ENCODE data around the gene EMX1.

The EMX1 gene

DNA sequence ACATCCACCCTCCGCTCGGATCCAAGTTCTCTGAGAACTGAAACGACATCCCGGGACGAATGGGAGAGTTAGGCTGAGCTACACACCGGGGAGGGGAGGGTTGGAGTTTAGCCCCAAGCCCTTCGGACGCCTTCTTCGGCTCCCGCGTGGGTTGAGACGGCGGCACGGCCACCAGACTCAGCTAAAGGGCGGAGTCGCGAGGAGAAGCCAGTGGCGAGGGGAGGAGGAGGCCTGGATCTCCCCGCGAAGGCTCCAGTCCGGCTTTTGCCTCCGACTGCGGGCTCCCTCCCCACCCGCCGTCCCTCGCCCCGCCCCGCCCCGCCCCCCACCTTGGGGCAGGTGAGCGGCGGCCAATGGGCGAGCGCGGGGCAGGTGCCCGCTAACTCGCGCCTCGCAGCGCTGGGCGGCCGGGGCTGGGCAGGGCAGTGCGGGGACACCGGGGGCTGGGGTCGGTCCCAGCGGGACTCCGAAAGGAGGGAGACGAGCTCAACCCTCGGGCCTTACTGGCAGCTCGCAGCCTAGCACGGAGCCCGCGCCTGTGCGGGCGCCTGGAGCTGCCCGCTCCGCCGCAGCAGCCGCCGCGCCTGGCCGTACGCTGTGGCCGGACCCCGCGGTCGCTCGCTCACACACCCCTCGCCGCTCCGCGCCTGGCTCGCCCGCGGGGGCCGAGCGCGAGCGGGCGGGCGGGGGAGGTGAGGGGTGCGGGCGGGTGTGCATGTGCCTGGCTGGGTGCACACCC, at the start of gene EMX1:
EMX1 (plus strand) TSS at position 382 of the 739 bp plus-strand sequence; CDS start at position 716, 334 bp downstream.
- no peak for DNase-seq (ENCODE audit: low read depth in 2 of 2)

DNA sequence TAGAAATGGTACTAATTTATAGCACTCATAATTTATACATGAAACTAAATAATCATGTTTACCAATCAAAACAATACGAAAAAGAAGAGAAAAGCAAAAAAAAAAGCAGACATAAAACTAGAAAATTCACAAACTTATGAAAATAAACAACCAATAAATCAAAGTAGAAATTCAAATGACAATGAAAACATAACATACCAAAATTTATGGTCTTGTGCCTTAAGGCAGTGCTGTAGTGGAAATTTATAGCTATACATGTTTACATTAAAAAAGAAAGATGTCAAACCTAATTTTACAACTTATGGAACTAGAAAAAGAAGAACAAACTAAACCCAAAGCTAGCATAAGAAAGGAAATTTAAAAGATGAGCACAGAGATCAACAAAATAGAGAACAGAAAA, 46.3 kb upstream of the EMX1 start:
- DNase-seq (ENCODE audit: low read depth in 2 of 2), result no peak

DNA sequence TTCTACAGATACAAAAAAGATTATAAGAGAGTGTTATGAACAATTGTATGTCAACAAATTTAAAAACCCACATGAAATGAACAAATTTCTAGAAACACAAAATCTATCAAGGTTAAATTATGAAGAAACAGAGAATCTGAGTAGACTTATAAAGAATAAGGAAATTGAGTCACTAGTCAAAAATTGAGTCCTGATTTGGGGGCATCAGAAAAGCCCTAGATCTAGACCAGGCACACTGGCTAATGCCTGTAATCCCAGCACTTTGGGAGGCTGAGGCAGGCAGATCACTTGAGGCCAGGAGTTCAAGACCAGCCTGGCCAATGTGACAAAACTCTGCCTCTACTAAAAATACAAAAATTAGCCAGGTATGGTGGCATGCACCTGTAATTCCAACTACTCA, 45.4 kb upstream of the EMX1 start:
- DNase-seq (ENCODE audit: low read depth in 2 of 2), result no peak

GRCh38 chr2:72883356-72883962, 33.9 kb upstream of the EMX1 start:
- DNase-seq (ENCODE audit: low read depth in 2 of 2), result no peak

DNA sequence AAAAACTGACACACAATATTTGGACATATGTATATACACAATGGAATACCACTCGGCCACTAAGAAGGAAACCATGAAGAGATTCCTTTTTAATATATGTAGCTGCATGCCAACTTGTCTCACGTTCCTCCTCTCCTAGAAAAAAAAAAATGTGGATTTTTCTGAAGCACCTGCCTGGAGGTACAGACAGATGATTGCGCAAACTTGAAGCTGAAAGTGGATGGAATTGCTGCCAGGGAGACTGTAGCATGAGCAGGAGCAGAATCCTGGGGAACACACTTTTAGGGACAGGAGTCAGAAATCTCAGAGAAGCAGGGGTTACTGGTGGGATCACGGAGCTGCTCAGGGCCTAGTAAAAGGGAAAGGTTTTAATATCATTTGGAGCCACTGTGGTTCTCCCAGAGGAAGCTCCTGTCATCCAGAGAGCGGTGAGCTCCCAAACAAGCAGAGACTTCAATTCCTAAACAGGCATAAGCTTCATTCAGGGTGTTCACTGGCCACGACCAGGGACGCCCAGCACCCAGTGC, 30.8 kb upstream of the EMX1 start:
- DNase-seq (ENCODE audit: low read depth in 2 of 2), result no peak

DNA sequence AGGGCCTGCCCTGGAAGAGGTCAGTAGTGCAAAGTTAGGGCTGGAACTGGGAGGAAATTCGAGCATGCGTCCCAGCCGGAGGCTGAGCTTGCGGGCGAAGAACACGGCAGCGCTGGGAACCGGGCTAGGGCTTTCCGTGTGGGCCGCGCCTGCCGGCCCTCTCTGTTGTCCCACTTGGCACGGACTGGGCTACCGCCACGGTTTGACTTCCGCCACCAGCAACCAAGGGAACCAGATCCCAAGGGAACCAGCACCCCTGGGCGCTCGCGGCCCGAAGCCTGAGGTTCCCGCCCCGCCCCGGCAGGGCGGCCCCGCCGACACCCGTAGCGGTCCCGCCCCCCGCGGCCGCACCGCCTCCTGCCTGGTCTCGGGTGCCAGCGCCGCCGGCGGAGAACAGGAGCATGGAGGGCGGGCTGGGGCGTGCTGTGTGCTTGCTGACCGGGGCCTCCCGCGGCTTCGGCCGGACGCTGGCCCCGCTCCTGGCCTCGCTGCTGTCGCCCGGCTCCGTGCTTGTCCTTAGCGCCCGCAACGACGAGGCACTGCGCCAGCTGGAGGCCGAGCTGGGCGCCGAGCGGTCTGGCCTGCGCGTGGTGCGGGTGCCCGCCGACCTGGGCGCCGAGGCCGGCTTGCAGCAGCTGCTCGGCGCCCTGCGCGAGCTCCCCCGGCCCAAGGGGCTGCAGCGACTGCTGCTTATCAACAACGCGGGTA, 30.1 kb upstream of the EMX1 start, which contains the start of gene SPR:
SPR (plus strand) TSS at position 377 of the 708 bp plus-strand sequence; CDS start at position 402, 25 bp downstream.
- DNase-seq (ENCODE audit: low read depth in 2 of 2), result no peak

GRCh38 chr2:72887740-72888437, 29.4 kb upstream of the EMX1 start:
- DNase-seq (ENCODE audit: low read depth in 2 of 2), result peak in 1 of 2 donors; percentile 13

DNA sequence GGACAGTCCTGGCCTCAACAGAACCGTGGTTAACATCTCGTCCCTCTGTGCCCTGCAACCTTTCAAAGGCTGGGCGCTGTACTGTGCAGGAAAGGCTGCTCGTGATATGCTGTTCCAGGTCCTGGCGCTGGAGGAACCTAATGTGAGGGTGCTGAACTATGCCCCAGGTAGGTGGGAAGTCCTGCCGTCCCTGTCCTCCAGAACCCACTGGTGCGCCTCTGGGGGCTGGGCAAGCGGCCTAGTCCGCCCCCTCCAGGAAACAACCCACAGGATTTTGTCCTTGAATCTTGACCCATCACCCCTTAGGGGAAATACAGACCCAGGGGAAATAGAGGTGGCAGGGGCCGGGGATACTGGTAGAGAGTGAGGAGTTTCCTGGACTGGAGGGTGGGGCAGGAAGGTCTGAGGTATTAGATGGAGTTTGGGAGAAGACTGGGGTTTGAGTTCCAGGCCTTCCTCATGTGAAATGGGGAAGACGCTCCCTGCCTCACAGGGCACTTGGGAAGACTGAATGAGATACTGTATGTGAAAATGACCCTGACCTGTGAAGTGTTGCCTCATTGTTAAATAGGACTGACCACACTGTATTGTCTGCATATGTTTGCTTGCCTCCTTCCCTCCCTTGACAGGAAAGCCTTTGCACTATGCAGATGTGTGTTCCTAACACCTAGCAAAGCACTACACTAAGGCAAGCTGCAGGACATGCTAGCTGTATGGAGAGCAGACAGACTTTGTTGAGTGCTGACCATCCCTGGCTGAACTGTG, 28.7 kb upstream of the EMX1 start:
- no peak for DNase-seq (ENCODE audit: low read depth in 2 of 2)

- no peak for DNase-seq (ENCODE audit: low read depth in 2 of 2)
Measured at GRCh38 chr2:72889991-72890390, 27.3 kb upstream of the EMX1 start.

- DNase-seq (ENCODE audit: low read depth in 2 of 2), result no peak
Measured at GRCh38 chr2:72891091-72891818, 26.1 kb upstream of the EMX1 start.

DNA sequence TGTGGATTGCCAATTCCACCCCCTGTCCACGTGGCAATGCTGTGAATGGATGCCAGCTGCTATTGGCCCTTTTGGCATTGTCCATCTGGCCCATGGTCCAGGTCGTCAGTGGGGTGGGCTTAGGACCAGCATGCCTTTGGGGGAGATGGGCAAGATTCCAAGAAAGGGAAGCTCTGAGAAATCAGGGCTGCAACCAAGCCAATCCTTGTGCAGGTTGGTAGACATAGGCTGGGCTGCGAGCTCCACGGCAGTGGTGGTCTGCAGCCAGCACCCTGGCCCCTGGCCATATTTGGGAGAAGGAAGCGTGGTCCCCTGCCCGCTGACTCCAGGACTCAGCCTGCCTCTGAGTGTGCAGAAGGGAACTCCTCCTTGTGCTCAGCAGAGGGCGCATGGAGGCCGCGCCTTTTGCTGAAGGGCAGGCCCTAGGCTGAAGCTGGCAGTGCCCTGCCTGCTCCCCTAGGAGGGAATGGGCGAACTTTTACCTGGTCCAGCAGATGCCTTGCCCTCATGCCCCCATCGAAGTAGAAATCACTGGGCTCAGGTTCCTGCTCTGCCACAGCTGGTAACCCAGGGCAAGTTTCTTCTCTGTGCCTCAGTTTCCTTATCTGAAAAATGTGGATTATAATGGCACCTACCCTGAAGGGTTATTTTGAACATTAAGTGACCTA, 24.7 kb upstream of the EMX1 start:
- DNase-seq (ENCODE audit: low read depth in 2 of 2), result peak; percentile 22 to 26

GRCh38 chr2:72893594-72894319, 23.6 kb upstream of the EMX1 start:
- DNase-seq (ENCODE audit: low read depth in 2 of 2), result no peak

GRCh38 chr2:72894514-72894913, 22.8 kb upstream of the EMX1 start:
- no peak for DNase-seq (ENCODE audit: low read depth in 2 of 2)

DNA sequence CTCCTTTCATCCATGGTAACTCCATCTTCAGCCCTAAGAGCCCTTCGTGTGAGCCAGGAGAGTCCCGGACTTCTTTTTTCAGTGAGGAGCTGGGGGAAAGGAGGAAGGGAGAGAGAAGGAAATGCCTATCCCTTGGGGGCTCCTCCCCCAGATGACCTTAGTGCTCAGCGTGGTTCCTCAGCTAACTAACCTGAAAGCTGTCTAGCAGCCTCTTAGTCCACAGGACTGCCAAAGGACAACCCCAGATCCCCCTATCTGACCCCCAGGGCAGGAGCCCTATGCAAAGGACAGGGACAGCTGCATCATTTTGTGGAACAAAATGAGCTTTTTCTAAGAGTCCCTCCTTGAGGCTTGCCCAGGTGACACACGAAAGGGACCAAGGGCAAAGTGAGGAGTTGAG, 22.2 kb upstream of the EMX1 start:
- no peak for DNase-seq (ENCODE audit: low read depth in 2 of 2)

DNA sequence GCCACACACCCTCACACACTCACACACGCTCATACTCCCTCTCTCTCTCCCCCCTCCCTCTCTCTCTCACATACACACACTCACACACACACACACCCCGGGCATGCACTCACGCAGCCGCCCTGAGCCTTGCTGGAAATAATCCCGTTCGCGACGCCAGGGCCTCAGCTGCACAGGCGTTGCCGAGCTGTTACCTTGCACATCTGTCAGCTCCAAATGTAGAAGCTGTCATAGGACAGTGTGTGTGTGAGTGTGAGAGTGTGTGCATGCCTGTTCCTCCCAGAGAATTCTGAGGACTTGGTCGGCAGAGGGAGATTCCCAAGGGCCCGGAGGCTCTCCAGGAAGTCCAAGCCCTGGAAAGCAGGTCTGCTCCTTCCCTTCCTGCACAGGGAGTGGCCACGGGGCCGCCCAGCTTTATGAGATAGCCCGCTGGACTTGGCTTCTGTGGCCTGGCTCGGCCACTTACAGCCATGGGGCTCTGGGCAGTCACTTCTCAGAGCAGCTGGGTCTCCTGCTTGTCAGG, 21.5 kb upstream of the EMX1 start:
- DNase-seq (ENCODE audit: low read depth in 2 of 2), result no peak

GRCh38 chr2:72896446-72896845, 20.9 kb upstream of the EMX1 start:
- no peak for DNase-seq (ENCODE audit: low read depth in 2 of 2)

GRCh38 chr2:72897785-72898584, 19.3 kb upstream of the EMX1 start:
- DNase-seq (ENCODE audit: low read depth in 2 of 2), result no peak

- DNase-seq (ENCODE audit: low read depth in 2 of 2), result no peak
Measured at GRCh38 chr2:72898585-72898906, 18.8 kb upstream of the EMX1 start.

Data from activated CD8-positive, alpha-beta memory T cell treated with anti-CD3 and anti-CD28 coated beads for 4 hours (primary cell).